VCaP (cell line): ENCODE measurements around the gene CNPY1.

Experiments used
- H3K27ac ChIP-seq: fragments of 450-650 bp; 2 replicates; pipeline ENCODE4 v1.5.1; 2017
- CTCF ChIP-seq: fragments of 450-650 bp; conservative IDR thresholded peaks from 2 replicates; pipeline ENCODE4 v1.5.1; 2017; ENCODE audit warnings: mild to moderate bottlenecking, moderate library complexity

CNPY1 gene

GRCh38 chr7:155588468-155588998 is 42.2 kb upstream of the CNPY1 start:
- TF ChIP-seq CTCF = no peak
- no peak overlapping the region for H3K27ac ChIP-seq

- TF ChIP-seq CTCF = no peak
- no peak overlapping the region for H3K27ac ChIP-seq
These were observed 41.1 kb upstream of the CNPY1 start for GRCh38 chr7:155587486-155587885.

GRCh38 chr7:155586843-155587440 is 40.6 kb upstream of the CNPY1 start:
- H3K27ac ChIP-seq = no peak overlapping the region
- TF ChIP-seq CTCF = no peak

GRCh38 chr7:155585951-155586350 is 39.6 kb upstream of the CNPY1 start:
- TF ChIP-seq CTCF = no peak
- no peak overlapping the region for H3K27ac ChIP-seq

GRCh38 chr7:155585532-155585895 is 39.2 kb upstream of the CNPY1 start:
- no peak for TF ChIP-seq CTCF
- H3K27ac ChIP-seq = peak overlapping the region; percentile 18; the same call in 1 of the 2 replicates

GRCh38 chr7:155584763-155585531 is 38.6 kb upstream of the CNPY1 start:
- H3K27ac ChIP-seq = peak overlapping the region; percentile 18; the same call in 1 of the 2 replicates
- TF ChIP-seq CTCF = no peak

GRCh38 chr7:155584261-155584660 is 37.9 kb upstream of the CNPY1 start:
- no peak overlapping the region for H3K27ac ChIP-seq
- TF ChIP-seq CTCF = no peak
